Measurements from ENCODE around the gene SLC25A12. TPM values are rescaled to one million over a fixed set of nuclear protein-coding genes. Genes with fewer than 3 reads are reported as not detected.

Gene SLC25A12
- total RNA-seq, 1 experiment from 2014 or later, result 17.7 TPM

- Histone ChIP-seq H3K4me3 (ENCODE audit: low read depth, low read length, poor library complexity, severe bottlenecking) (no peak overlapping the region), H3K36me3 (ENCODE audit: insufficient read depth, low read length, poor library complexity, severe bottlenecking) (peaks cover 43% of the 10 kb centered on the region), H3K27ac (ENCODE audit: low read depth, low read length, poor library complexity, severe bottlenecking) (no peak overlapping the region), H3K4me1 (ENCODE audit: insufficient read depth, low read length, poor library complexity, severe bottlenecking) (peaks cover 23% of the 10 kb centered on the region), H3K27me3 (replicated peaks; ENCODE audit: insufficient read depth, low read depth, low read length, poor library complexity) (no peaks in the 10 kb centered on the region), H3K9me3 (ENCODE audit: low read depth, low read length, poor library complexity, severe bottlenecking) (no peaks in the 10 kb centered on the region)
- no TSS peak for BruUV-seq (replicated peaks)
- ChIA-PET CTCF (no interaction called here), POLR2A (ENCODE audit: low non-redundant PET) (no interaction called here)
- TF ChIP-seq EZH2 (IDR thresholded peaks at IDR 0.05; ENCODE audit: borderline replicate concordance, low read depth, low read length, poor library complexity, severe bottlenecking) (no peak), CTCF (conservative IDR thresholded peaks at IDR 0.05; ENCODE audit: low read depth, low read length) (no peak)
- intact Hi-C loops (cut with micrococcal nuclease; ENCODE audit: unreplicated experiment), result no loop called here
- DNase-seq (ENCODE audit: low spot score), result no peak
Measured at GRCh38 chr2:171735991-171736710, 157.9 kb downstream of the SLC25A12 start.

Other genes with a start within 250 kb of the SLC25A12 start
- gene DYNC1I2, start 206.8 kb downstream of the SLC25A12 start, total RNA-seq (2021), result 124 and 127 TPM in 2 replicates
- gene HAT1, start 28.2 kb upstream of the SLC25A12 start, total RNA-seq (2021), result 109 and 115 TPM in 2 replicates
- gene METAP1D, start 105.7 kb upstream of the SLC25A12 start, total RNA-seq (2021), result 11.8 and 12.7 TPM in 2 replicates
- gene DLX1, start 191.3 kb upstream of the SLC25A12 start, total RNA-seq (2021), result 28.9 and 33.2 TPM in 2 replicates
- 18.3 and 20.4 TPM in 2 replicates for gene DLX2, start 208.7 kb upstream of the SLC25A12 start, total RNA-seq (2021)